ENCODE results near the gene CLCN5.

DNA sequence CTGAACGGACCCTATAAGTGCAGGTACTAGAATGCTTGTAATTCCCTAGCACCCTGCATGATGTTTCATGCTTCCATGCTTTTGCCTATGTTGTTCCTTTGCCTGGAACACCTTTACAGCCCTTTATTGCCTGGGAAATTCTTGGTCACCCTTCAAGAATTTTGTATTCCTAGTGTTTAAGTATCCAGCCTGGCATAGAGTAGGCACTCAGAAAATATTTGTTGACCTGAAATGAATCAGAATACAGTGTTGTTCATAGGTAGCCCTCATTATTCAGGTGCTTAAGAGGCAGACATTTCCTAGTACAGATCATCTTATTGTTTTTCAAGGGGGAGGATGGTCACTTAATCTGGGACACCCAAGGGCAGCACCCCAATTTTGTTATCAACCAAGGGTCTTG lies 203.1 kb downstream of the CLCN5 start:
- TF ChIP-seq, protein P1, sequence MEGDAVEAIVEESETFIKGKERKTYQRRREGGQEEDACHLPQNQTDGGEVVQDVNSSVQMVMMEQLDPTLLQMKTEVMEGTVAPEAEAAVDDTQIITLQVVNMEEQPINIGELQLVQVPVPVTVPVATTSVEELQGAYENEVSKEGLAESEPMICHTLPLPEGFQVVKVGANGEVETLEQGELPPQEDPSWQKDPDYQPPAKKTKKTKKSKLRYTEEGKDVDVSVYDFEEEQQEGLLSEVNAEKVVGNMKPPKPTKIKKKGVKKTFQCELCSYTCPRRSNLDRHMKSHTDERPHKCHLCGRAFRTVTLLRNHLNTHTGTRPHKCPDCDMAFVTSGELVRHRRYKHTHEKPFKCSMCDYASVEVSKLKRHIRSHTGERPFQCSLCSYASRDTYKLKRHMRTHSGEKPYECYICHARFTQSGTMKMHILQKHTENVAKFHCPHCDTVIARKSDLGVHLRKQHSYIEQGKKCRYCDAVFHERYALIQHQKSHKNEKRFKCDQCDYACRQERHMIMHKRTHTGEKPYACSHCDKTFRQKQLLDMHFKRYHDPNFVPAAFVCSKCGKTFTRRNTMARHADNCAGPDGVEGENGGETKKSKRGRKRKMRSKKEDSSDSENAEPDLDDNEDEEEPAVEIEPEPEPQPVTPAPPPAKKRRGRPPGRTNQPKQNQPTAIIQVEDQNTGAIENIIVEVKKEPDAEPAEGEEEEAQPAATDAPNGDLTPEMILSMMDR (IDR thresholded peaks at IDR 0.05): no peak
- no peak for TF ChIP-seq POLR2A (IDR thresholded peaks at IDR 0.05)
